NCI-H1694 treated with DMSO at 0.1 percent for 48 hours (cell line): ENCODE measurements around the gene SSH2.
"Not testable (repeated sequence)": the region's sequence is repeated elsewhere in the genome, so short reads cannot be mapped to it uniquely, and the experiment has no call there.

ENCODE experiments used
- DNase-seq: peaks from one replicate; lab custom pipeline; 2025; lab: John Stamatoyannopoulos, UW

The SSH2 gene

DNA sequence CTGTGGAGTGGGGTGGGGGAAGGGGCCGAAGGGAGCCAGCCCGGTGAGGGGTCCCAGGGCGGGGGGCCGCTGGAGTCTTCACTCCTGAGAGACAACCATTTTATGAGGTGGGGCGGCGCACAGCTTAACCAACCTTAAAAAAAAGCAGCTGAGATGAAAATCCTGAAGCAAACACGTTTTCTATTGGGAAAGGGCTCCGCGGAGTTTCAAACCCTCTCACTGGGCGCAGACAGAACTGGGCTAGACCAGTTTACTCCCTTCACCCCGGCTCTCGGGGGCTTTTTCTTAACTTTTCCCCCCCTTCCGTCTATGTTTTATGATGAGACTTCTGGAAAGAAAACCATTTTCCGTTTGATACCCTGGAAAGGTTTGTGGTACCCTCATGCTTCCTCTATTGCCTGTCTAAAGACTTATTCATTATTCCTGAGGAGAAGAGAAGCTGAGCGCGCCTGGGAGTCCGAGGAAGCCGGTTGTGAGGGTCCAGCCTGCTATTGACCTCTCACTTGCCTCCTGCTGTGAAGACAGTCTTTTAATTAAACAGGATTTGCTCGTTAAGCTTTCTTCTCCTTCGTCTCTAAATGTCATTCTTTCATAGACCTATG, 482 bp upstream of the SSH2 start:
- peak; percentile 84 for DNase-seq

- peak; percentile 30 for DNase-seq
These were observed 959 bp downstream of the SSH2 start for GRCh38 chr17:29929006-29929532.

DNA sequence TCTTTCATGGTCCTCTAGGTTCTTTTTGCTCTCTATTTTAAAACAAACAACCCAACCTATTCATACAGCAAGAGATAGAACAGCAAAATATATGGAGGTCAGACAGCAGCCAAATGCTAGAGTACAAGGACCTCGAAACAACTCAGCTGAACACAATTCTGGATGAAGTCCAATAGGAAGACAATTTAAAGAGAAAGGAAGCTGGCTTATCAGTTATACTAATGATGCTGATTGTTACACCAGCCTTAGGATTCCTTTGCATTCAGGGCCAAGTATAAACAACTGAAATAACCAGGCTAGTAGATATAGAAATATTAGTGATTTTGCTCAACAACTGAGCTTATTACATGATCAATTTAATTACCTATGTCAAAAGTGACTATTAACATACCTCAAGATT, 2.5 kb downstream of the SSH2 start:
- DNase-seq = no peak

DNA sequence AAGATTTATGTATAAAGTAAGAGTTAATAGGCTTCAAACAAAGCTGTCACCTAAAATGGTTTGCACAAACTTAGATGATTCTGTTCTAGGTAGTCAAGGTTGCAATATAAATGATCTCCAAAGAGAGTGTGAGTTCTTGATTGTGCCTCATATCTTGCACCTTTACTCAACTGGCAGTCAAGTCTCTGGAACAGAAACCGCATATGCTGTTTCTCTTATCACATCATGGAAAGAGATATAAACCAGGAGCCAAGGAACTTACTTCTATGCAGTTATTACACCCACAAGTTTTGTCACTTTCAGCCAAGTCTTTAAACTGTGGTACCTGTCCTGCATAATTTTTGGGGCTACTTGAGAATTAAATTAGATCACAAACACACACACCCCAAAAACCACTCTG, 5.2 kb downstream of the SSH2 start:
- no peak for DNase-seq

GRCh38 chr17:29918922-29919856, 10.8 kb downstream of the SSH2 start:
- DNase-seq = no peak

- DNase-seq = no peak
These were observed 12.0 kb downstream of the SSH2 start for GRCh38 chr17:29918016-29918415.

DNA sequence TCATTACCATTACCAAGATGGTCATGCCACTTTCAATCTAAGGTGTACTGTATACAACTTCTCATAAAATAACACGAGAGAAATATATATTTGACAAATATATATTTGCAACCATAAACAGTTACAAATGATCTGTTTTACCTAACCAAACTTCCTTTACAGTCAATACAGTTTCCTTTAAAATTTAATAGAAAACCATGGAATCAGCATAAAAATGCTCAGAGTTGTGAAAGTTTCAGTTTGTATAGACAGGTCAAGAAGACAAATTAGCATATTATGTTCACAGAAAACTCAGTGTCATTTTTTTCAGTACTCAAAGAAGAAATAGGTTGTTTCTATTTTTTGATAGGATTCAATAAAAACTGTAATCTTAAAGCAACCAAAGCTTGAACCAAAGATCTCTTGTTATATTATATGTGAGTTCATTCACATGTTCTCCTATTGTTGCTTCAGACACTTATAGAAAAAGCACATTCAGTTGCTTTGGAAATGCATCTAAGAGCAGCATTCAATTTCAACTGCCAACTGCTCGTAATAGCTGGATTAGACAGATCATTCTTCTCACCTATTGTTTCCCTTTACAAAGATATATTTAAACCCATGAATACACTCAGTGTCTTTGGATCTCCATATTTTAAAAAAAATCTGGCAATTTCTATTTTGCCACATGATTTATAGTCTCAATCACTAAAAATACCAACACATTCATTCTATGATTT, 15.1 kb downstream of the SSH2 start:
- no peak for DNase-seq

GRCh38 chr17:29911641-29912177, 18.3 kb downstream of the SSH2 start:
- no peak for DNase-seq

DNA sequence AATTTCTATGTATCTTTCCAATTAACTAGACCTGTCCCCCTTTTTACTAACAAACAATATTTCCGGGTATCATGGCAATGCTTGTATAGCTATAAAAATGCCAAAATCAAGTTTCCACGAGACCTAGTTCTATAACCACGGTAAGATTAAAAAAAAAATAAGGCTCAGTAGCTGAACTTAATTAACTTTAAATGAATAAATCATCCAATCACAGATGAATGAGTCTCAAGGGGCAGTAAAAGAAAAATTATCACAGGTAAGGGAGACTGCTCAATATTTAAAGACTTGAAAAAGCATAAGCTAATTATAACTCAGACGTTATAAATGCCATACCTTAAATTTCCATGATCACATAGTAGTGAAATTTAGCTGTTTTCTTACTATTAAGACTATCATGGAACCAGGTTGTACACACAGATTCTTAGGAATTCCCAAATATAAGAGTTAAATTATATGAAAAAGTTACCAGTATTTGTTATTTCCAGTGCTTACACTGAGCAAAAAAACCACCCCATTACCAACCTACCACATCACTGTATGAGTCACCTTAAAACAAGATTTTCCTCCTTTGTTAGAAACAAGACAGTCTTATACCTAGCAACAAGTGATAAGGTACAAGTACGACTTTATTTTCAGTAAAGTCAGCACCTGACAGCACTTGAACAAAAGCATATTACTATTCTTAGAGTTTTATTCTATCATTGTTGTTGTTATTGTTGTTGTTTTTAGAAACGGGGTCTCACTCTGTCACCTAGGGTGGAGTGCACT, 20.6 kb downstream of the SSH2 start:
- DNase-seq = no peak

GRCh38 chr17:29906969-29907368, 23.1 kb downstream of the SSH2 start:
- no peak for DNase-seq

- DNase-seq = no peak
These were observed 24.2 kb downstream of the SSH2 start for GRCh38 chr17:29905879-29906167.

DNA sequence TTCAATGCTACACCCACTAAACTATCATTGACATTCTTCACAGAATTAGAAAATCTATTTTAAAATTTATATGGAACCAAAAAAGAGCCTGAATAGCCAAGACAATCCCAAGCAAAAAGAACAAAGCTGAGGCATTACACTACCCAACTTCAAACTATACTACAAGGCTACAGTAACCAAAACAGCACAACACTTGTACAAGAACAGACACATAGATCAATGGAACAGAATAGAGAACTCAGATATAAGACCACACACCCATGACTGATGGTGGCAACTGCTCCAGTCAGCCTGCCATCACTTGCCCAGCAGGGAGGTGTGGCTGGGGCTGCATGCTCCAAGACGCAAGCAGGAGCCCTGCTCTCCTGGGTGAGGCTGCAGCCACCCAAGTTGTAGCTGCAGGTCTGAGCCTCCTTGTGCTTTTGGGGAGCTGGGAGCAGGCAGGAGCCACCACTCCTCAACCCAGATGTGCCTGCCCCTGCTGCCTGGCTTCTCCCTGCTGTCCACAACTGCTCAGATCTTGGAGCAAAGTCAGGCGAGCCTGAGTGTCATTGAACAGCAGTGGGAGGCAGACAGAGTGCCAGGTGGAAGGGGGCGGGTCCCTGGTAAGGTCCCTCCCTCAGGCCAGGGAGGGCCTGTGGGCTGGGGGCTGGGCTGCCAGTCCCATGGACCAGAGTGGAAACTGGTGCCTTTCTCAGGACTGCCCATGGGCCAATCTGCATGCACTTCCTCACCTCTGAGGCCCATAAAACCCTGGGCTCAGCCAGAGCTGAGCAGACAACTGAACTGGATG, 24.7 kb downstream of the SSH2 start:
- no peak for DNase-seq

- DNase-seq = no peak
These were observed 26.6 kb downstream of the SSH2 start for GRCh38 chr17:29903471-29903870.

DNA sequence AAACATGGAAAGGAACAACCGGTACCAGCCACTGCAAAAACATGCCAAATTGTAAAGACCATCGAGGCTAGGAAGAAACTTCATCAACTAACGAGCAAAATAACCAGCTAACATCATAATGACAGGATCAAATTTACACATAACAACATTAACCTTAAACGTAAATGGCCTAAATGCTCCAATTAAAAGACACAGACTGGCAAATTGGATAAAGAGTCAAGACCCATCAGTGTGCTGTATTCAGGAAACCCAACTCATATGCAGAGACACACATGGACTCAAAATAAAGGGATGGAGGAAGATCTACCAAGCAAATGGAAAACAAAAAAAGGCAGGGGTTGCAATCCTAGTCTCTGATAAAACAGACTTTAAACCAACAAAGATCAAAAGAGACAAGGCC, 32.9 kb downstream of the SSH2 start:
- not testable (repeated sequence) for DNase-seq

GRCh38 chr17:29892201-29892600, 37.8 kb downstream of the SSH2 start:
- no peak for DNase-seq

DNA sequence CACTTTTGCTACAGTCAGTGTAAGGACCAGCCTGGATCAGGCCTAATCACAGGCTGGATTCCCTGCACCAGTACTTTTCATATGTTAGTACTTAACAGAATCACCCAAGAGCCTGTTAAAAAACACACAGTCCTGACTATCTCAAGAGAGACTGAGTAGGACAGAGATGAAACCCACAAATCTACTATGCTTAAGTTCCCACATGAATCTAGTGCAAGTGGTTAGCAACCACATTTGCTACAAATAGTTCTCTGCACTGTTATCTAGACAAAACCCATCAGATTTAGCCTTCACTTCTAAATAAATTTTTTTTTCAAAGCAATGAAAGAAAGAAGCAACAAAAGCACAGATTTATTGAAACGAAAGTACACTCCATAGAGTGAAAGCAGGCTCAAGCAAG, 38.9 kb downstream of the SSH2 start:
- no peak for DNase-seq

DNA sequence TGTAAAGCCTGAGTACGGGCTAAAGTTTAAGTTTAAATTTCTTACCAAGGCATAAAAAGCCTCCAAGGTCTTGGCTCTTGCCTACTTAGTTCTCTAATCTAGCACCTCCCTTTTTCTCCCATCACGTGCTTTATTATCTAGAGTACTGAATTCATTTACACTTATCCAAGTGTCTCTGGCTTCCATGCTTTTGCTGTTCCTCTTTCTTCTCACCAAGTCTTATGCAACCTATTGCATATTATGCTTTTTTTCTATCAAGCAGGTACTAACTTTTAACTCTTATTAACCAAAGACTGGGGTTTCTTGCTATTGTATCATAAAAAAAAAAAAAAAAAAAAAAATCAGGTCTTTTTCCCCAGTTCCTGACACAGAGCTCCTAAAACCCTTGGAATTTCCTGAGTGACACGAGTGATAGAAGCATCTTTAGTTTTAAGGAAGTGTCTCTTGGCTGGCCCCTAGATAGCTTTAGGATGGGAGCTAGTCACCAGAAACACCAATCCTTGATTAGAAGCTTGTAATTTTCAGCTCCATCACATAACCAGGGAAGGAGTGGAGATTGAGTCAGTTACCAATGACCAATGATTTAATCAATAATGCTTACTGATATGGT, 44.9 kb downstream of the SSH2 start:
- no peak for DNase-seq

DNA sequence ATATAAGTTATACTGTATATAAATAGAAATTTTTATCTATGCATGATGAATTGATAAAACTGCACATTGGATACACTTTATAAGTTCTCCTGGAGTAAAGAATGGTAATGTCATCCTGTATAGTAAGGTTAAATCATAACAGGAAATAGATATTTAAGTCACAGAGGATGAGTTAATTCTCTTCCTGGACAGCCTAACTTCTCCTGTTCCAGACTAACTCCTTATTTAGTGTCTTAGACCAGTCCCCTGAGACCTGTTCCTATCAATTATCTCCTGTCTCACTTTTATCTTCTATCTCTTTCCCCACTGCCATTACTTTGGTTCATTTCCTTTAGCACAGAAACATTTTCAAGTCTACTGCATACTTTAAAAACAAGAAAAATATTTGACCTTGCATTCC, 46.5 kb downstream of the SSH2 start:
- DNase-seq = no peak

DNA sequence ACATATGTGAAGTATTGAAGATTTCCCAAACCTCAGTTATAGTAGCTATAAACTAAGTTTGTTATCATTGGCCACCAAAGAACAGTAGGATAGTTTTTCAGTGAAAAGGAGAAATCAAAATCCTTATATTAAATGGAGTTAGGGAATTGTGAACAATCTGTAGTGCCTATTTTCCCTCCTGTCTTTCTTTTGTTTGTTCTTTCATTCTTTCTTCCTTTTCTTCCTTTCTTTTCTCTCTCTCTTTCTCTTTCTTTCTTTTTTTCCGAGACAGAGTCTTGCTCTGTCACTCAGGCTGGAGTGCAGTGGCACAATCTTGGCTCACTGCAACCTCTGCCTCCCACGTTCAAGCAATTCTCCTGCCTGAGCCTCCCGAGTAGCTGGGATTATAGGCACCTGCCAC, 48.8 kb downstream of the SSH2 start:
- DNase-seq = no peak

DNA sequence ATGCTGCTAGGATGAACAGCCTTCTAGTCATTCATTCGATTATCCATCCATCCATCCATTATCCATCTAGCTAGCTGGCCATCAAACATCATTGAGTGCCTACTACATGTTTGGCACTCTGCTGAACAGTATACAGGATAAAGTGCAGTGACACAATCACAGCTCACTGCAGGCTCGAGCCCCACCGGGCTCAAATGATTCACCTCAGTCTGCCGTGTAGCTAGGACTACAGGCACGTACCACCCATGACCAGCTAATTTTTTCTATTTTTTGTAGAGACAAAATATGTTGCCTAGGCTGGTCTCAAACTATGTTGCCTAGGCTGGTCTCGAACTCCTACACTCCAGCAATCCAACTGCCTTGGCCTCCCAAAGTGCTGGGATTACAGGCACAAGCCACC, 50.0 kb downstream of the SSH2 start:
- DNase-seq = no peak
